Hematopoietic multipotent progenitor cell (in vitro differentiated cells): ENCODE results near the gene SEMA7A. TPM values are rescaled to one million over a fixed set of nuclear protein-coding genes. Genes with fewer than 3 reads are reported as not detected.
"Not testable (repeated sequence)": the region's sequence is repeated elsewhere in the genome, so short reads cannot be mapped to it uniquely, and the experiment has no call there.

ENCODE experiments used
- DNase-seq, 3 donors: peaks; one replicate each; pipeline ENCODE4 v3.0.0-alpha.2; 2011 to 2015; ENCODE audit warnings: low read depth in 2 of 3, low spot score in 2 of 3
- total RNA-seq: library from RNA; depleted of rRNA; stranded (reverse); fragments of >200 nt; gene quantifications from one replicate; pipeline ENCODE4 v1.2.3, GENCODE V29; 2012

SEMA7A gene
- total RNA-seq, 1 donor, result 19.4 TPM

DNA sequence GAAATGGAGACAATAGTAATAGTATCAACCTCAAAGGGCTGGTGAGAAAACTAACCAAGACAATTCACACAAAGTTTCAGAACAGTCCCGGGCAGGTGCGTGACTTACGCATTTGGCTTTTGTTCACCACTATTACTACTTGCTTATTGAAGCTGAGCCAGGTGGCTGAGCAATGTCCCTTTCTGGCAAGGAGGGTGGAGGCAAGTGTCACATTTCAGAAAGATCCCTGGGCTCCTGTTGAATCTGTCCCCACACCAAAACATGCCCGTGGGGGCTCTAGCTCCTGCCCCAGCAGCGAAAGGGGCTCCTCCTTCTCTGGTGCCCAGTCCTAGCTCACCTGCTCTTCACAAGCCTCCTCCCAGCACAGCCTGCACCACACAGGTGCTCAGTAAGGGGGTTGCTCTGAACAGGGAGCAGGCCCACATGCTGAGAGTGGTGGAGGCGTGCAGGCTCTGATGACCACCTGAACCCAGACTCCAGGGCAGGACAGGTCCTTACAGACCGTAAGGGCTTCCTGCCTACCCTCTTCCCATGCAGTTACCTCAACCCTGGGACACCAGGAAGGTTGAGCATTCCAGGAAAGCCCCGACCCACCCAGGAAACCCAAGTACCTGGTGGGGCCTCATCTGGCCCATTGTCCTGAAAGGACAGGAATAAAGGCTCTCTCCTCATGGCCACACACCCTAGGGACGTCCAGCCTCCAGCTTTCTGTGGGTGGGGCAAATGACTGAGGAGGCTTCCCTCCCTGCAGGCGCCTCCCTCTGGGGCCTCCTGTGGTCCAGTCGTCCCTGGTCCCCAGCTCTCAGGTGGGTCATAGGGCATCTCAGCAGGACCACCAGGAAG is 32.6 kb downstream of the SEMA7A start:
- no peak for DNase-seq

DNA sequence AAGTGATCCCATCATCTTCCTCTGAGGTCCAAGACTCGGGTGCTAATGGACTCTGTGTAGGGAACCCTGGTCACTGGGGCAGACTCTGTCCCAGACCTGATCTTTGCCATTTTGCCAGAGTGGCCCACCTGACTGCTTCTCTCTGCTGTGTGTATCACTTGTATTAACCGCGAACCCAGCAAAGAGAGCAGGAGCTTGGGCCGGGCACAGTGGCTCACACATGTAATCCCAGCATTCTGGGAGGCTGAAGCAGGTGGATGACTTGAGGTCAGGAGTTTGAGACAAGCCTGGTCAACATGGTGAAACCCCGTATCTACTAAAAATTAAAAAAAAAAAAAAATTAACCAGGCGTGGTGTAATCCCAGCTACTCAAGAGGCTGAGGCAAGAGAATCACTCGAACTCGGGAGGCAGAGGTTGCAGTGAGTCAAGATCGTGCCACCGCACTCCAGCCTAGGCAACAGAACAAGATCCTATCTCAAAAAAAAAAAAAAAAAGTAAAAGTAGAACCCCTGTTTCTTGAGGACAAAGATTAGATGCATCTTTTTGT is 33.4 kb downstream of the SEMA7A start:
- no peak for DNase-seq

DNA sequence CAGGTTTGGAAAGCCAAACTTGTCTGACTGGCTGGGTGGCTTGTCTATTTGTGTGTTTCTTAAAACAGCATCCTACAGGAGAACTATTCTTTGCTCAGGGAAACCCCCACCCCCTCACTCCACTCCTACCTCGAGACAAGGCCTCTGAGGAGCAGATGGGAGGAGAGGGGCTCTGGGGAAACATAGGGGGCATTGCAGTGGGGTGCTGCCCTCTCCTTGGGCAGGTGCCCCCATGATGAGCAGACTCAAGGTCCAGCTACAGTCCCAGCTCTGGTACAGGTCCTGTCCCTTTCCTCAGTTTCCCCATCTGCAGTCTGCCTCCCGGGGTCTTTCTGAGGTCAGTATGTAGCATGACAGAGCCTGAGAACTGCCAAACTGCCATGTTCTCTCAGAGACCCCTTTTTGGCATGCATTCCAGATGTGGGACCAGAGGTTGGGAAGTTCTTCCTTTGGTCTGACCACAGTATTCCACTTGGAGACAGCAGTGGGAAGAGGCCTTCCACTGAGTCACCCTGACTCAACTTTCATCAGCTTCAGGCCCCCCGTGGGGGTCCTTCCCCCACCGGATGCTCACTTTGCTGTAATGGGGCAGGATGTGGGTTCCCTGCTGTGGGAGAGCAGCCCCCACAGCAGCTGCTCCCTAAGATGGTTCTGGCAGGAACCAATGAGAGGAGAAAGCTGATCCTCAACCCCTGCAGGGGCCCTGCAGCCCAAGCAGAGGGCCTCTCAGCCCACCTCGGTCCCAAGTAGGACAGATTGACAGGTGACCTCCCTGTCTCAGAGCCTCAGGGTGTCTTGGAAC is 34.0 kb downstream of the SEMA7A start:
- peak in 2 of 3 donors; percentile 54 to 82 for DNase-seq

DNA sequence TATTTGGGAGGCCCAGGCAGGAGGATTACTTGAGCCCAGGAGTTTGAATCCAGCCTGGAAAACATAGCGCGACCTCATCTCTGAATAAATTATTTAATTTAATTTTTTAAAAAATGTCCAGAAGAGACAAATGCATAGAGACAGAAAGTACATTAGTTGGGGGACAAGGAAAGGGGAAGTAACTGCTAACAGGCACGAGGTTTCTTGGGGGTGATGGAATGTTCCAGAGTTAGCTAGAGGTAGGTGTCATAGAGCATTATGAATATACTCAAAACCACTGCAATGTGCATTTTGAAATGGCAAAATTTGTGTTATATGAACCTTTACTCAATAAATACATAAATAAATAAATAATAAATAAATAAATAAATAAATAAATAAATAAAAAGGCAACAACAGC is 34.7 kb downstream of the SEMA7A start:
- DNase-seq, result peak in 2 of 3 donors; percentile 52 to 74

DNA sequence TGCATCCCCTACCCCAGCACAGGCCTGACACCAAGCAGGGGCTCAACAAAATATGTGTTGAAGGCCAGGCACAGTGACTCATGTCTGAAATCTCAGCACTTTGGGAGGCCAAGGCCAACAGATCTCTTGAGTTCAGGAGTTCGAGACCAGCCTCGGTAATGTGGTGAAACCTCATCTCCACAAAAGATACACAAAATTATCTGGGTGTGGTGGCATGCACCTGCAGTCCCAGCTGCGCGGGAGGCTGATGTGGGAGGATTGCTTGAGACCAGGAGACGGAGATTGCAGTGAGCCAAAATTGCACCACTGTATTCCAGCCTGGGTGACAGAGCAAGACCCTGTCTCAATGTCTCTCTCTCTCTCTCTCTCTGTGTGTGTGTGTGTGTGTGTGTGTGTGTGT is 35.6 kb downstream of the SEMA7A start:
- no peak for DNase-seq

DNA sequence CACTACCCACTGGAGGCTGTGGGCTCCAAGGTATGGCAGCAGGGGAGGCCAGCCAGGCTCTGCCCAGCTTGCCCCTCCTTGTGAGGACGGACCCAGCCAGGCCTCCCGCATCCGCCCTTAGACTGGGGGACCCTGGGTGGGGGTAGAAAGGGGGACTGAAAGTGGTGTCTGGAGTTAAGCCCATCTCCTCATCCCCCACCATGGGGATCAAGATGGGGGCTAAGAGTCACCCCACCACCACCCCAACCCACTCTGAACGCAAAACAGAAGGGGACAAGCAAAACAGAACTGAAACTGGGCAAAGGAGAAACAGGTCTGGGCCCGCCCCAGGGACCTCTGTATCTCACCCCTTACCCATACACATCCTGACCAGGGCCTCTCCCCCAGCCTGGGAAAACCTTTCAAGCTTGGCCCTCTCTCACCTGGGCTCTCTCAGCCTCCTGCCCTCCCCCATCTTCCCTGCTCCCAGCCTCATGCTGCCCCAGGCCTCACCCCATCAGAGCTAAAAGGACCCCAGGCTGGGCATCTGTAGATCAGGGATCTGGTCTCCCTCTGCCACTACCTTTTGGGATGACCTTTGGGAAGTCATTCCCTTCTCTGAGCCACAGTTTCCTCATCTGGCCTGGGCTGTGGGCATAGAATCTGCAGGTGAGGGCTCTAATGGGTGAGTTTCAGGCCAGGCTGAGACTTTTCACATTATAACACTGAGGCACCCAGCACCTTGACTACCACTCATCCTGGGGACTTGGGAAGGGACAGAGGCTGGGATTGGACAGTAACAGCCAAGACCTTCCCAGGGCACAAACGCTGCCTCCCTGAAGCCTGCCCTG is 36.3 kb downstream of the SEMA7A start:
- DNase-seq, result no peak

DNA sequence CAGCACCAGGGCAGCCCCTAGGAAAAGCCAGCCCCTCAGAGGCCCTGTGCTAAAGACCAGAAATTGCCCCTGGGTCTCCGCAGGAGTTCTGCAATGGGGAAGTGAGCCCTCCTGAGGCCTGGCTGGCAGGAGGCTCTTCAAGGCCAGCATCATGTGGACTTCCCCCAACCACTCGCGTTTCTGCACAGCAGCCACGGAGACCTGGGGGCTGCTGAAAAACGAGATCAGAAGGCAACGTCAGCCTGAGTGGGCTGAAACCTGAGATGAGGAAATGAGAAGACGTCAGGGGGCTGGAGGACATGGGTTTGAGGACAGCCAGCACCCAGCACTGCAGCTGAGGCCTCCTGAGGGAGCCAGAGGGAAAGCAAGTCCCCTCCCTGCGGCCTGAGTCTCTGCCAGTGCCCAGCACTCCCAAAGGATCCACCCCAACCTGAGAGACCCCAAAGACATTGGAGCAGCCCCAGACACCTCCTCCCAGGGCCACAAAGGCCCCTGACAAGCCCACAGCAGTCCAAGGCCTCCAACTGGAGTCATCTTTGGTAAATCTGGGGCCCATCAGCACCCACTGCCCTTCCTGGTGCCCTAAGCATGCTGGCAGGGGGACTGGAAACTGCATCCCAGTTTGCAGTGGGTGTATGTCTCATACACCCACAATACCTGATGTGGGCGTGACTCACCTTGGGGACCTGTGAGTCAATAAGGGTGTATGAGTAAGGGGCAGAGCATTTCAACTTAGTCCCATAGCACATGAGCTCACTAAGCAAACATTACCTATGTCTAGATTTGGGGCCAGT is 37.1 kb downstream of the SEMA7A start:
- DNase-seq, result peak in 2 of 3 donors; percentile 78 to 81

DNA sequence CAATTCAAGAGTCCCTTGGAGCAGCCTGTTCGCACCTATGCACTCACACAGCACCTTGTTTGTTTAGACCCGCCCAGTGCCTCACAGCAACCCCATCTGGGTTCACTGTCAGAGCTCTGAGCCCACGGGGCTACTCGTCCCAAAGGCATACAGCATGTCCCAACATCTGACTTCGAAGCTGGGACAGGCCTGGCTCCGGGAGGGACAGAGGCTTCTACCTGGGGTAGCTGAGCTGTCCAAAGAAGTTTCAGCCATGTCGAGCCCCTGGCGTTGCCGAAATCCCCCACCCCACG is 37.7 kb downstream of the SEMA7A start:
- DNase-seq, result no peak

DNA sequence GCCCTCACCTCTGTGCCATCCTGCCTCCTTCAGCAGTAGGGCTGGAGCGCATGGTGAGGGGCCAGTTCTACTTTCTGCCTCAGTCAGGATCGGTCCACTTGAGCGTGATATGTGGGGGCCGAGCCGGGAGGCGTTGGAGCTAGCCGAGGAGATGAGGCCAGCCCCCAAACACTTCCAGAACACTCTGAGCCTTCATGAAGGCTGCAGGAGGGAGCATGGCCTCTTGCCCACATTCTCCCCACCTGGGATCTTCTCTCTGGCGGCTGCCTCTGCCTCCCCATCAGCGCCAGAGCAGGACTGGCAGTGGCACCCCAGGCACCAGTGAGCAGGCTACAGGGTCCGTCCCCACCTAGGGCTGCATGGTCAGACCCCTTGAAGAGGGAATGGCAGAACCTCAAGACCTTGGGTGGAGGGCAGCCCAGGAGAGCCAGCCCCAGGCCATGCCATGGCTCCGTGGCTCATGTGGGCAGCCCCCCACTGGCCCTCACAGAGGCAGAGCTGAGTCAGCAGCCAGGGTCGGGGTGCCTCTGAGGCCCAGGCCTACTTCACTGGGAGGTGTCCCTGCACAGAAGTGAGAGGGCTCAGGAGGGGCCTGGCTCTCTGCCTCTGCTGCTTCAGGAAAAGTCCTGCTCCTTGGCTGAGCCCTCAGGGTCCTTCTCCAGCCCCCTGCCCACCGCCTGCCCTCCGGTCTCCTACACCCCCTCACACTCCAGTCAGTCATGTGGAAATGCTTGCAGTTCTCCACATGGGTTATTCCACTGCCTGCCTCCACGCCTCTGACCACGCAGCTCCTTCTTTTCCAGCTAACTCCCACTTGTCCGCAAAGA is 38.2 kb downstream of the SEMA7A start:
- no peak for DNase-seq

DNA sequence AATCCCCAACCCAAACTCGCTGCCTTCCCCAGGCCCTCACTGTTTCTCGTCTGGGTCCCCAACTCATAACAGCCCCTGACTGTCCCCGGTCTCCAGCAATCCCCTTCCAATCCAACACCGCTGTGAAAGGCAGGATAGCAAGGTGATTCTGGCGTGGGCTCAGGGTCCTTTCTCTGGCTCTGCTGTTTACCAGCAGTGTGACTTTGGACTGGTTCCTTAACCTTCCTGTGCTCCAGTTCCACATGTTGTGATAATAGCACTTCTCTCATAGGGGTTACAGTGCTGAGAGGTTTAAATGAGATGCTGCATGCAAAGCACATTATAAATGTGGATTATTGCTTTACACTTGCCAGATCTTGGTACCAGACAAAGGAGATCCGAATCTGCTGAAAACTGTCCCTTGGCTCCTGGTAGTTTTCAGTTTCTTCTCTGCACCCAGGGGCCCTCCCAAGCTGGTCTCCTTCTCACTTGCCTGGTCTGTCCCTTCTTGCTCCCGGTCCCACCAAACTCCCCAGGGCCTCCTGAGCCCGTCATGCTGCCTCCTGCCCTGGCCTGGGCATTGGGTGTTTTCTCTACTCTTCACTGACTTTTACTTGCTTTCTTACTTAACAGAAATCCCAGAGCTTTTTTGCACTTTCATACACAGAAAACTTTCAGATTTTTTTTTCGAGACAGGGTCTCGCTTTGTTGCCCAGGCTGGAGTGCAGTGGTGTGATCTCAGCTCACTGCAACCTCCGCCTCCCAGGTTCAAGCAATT is 39.5 kb downstream of the SEMA7A start:
- no peak for DNase-seq

DNA sequence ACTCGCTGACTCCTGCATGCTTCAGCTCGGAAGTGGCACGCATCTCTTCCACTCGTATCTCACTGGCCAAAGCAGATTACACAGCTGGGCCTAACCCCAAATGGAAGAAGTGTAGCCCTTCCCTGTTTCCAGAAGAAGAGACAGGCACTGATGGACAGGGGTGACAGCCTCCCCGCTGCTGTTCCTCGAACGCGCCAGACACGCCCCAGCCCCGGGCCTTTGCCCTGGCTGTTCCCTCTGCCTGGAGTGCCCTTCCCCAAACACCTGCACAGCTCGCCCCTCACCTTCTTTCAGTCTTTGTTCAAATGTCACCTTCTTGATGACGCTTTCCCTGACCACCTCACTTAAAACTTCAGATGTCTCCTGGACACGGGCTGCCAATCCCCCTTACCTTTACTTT is 40.3 kb downstream of the SEMA7A start:
- DNase-seq, result no peak

DNA sequence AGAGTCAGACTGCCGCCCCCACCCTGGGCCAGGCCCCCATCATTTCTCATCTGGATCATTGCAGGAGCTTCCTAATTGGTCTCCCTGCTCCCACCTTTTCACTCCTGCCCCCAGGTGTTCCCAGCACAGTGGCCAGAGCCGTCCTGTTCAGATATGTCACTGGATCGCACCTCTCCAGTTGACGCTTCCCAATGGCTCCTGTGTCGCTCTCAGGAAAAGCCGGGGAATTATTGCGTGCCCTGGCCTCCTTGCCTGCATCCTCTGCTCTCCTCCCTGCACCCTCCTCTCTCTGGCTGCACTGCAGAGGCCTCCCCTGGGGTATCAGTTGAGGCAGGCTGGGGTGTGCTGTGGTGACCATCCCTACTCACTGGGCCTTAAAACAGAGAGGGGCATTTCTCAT is 40.9 kb downstream of the SEMA7A start:
- no peak for DNase-seq

DNA sequence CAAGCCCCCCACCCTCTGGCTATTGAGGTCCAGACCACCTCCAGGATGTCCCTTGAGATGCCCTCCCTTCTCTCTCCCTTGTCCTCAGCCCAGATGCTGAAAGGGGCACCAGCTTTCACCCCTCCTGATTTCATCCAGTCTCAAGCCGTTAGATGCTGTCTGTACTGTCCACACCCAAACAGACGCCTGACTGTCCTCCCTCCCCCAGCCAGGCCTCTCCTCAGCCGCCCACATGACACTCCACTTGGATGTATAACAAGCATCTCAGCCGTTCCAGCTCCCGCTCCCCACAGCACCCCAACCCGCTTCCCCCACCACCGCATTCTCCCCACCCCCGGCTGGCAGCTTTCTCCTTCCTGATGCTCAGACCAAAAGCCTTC is 41.3 kb downstream of the SEMA7A start:
- no peak for DNase-seq

DNA sequence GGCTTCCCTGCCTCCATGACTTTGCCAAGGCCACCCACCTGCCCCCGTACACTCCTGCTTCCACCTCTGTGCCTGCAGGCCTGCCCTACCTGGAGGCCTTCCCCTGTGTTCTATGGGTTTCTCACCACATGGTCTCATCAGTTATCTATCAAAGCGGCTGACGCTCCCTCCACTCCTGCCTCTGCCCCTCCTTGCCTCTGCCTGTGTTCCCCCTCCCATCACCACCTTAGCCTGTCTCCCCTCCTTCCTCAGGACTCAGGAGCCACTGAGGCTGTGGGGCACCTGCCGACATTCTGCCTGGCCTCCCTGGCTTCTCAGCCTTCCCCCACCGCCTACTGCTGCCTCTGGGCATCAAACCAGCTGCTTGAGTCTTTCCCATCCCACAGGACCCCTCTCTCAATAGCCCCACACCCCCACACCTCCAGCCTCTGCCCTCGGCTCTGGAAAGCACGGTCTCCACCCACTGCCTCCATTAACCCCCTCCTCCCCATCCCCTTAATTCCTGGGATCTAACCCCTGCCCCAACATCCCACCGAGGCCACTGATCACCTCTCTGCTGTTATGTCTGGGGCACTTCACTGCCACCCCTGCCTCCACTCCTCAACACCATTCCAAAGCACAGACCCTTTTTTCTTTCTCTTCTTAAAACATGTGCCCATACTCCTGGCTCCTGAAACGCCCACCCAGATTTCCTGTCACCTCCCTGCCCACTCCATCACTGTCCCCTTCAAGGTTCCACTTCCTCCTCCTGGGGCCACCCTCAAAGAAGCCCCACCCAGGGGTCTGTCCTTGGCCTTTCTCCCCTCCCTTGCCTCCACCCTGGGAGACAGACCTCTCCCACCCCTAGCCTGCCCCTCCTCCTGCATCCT is 41.9 kb downstream of the SEMA7A start:
- DNase-seq, result no peak

DNA sequence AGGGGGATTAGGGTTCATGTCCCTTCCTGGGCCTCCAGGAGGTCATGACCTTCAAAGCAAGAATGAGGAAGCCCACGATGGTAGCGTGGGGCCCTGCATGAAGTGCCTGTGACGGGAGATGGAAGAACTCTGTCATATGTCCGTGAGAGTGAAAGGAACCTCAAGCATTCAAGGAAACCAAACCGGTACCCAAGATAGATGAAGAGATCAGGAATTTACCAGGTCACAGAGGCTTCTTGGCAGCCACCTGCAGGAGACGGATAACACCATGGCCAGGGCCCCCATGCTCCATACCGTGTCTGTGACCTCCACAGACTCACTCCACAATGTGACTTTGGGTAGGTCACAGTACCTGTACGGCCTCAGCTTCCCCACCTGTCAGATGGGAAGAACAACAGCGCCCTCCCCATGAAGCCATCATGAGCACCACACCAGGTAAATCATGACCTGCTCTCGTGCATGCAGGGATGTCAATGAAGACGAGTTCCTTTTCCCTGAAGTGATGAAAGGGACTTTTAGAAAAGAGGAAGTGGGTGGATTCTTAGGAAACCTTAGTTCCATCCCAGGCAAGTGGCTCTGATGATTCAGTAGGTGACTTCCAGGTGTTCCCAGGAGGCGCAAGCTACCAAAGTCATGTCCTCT is 43.0 kb downstream of the SEMA7A start:
- peak in 2 of 3 donors; percentile 51 to 56 for DNase-seq

DNA sequence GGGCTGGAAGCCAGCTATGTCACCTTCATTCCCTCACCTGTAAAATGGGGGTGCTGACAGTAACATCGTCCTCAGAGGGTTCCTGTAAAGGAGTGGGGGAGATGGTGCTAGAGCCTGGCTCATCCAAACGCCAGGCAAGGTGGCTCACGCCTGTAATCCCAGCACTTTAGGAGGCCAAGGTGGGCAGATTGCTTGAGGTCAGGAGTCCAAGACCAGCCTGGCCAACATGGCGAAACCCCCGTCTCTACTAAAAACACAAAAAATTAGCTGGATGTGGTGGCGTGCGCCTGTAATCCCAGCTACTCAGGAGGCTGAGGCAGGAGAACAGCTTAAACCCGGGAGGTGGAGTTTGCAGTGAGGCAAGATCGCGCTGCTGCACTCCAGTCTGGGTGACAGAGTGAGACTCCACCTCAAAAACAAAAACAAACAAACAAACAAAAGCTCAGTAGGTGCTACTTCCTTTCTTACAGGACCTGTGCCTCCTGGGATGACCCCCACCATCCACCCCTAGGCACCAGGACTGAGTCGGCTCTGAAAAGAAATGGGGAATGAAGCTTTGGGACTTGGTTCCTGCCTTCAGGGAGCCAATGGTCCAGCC is 43.6 kb downstream of the SEMA7A start:
- DNase-seq, result not testable (repeated sequence)
